ENCODE results near the gene CYP26B1.

The CYP26B1 gene

DNA sequence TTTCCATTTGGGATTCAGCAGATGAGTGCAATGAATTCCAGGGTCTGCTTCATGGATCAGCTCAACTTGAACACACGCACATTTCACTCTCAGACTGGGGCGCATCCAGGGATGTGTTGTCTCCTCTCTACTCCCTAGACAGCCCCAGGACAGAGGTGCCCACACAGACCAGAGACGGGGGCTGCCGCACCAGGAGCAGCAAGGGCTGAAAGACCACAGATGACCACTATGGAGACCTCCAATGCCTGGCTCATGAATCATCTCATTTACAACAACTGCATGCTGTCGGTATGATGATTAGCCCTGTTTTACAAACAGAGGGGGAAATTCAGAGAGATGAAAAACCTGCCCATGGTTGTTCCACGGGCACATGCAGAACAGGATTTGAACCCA lies 63.1 kb downstream of the CYP26B1 start:
- DNase-seq: no peak

DNA sequence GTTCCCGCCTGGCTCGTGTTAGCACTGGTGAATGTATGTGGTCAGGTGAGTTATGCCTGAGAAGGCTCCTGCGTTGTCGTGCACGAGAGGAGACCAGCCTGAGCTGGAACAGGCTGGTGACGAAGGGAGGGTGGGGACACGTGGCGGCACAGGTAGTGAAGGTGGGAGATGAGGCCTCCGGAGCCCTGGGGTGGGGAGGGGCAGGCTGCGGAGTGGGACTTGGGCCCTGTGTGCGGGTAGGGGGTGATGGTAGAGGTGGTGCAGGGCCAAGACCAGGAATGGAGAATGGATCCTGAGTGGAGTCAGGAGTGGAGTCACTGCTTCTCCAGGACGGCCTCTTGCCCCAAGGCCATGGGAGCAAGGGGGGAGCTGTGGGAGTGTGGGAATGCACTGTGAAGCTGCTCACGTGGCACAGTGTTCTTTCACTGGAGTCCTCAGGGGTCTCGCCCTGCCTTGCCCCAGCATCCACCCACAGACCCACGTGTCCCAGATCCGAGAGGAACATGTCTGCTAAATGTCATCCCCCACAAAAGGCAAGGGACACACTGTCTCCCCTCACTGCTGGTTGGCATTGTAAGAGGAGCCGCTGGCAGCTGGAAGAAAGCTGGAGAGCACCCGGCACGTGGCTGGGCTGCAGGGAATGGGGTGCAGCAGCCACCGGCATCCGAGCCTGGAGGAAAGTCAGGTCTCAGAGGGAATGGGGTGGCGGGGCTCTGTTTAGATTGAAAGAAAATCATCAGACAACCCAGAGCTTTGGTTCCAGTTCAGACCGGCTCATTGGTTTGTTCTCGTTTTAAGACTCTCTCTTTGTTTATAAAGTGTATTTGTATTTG lies 63.7 kb downstream of the CYP26B1 start:
- DNase-seq: no peak

DNA sequence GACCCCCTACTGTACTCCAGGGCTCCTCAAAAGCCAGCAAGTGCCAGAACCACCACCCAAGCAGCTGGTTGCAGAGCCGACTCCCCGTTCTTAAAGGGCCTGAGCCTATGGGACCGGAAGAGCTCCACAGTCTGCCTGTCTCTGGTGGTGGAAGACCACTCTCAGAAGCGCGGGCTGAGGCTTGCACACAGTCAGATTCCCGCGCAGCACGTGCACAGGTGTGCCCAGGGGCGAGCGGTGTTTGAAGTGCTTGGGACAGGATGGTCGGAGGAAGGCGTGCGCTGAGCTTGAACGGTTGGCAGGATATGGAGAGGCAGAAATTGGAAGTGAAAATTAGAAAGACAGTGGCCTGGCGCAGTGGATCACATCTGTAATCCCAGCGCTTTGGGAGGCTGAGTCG lies 64.8 kb downstream of the CYP26B1 start:
- DNase-seq: no peak

DNA sequence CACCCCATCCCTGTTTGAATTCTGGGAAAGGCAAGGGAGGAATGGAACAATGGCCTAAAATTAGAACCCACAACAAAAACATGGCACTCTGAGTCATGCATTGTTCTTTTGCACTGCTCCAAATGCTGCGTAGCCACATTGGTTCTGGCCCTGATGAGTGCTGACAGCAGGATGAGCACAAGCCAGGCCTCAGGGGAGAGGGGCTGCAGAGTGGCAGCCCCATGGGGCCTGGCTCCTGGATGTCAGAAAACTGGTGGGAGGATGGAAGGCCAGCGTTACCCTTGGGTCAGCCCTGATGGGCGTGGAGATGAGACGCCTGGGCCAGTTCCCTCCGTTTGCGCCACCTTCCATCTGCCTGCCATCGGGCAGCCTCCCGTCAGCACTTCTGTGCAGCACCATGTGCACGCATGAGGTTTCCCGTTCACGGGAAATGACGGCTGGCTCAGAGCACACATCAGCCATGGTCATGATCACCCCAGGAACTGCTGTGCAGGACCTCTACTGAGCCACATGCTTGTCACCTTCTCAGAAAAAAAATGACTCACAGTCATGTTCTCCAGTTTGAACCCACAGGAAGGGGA lies 65.6 kb downstream of the CYP26B1 start:
- no peak for DNase-seq

DNA sequence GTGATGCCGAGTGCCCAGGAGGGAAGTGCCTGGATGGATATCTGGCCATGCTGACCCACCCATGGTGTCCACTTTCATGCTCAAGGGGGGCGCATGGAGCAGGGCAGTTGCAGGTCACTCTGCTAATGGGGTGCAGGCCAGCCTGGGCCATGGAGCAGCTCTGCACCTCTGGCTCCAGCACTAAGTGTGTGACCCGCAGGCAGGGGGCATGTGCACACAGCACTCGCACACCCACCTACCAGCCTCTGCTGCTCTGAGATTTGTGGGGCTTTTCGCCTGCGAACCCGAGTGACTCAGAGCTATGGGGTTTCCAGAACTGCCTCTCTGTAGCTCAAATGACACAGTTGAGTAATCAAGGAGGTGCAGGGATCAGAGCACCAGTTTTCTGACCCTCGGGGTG lies 66.2 kb downstream of the CYP26B1 start:
- peak in 1 of 58 donors; percentile 7 for DNase-seq

DNA sequence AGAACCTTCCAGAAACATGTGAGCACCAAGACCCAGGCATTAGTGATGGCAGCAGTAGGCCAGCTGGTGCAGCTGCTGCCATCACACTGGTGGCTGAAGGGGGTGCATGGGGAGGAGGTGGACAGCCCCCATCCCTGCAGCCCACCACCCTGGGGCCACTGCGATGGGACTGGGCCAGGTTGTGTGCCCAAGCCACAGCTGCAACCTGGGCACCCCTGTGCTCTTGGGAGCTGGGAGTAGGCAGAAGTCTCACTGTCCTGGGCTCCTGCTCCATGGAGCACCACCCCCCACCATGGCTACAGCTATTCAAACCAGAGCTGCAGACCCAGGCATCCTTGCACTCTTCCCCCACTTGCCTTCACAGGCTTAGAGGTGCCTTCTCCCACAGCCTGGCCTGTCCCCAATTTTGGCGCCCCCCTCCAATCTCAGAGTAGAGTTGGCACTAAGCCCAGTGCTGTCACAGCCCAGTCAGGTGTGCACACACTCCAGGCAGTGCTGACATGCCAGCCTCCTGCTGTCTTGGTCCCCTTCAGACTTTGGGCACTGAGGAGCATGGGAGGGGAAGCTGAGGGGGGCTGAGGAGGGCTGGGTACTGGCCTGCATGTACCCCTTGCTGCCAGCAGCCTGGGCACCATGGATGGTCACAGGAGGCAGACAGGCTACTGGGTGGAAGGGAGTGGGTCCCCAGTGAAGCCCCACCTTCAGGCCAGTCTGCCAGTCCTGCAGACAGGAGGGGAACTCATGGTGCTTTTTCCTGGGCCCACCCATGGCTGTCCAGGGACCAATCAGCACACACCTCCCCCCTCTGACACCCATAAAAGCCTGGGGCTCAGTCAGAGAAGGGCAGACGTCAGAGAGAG lies 67.1 kb downstream of the CYP26B1 start:
- no peak for DNase-seq

Data from anterior cingulate cortex (tissue), 58 donors.